Measurements from ENCODE around the gene DVL1. TPM values are rescaled to one million over a fixed set of nuclear protein-coding genes. Genes with fewer than 3 reads are reported as not detected.

Gene DVL1
- total RNA-seq, 3 donors from 2014 or later (not counting 1 experiment from before 2014, with no cell fraction given) = 33.8 to 41.9 (median 35.6) TPM

GRCh38 chr1:1310476-1311053 is 38.7 kb downstream of the DVL1 start:
- Mint-ChIP-seq H3K4me1 (peaks cover 6 to 32% of the 10 kb centered on the region in 2 donors), H3K27ac (no peak overlapping the region), H3K27me3 (ENCODE audit: low read depth in 2 of 2) (no peaks in the 10 kb centered on the region), H3K9me3 (no peaks in the 10 kb centered on the region), H3K4me3 (peak overlapping the region; percentile 40), H3K36me3 (no peaks in the 10 kb centered on the region)
- no peak overlapping the region for H3K4me3 ChIP-seq (ENCODE audit: low read length)
- no peak for ATAC-seq
- intact Hi-C loops (cut with micrococcal nuclease) = no loop called here
- no peak for DNase-seq
- no peaks in the 10 kb centered on the region for H3K9me3 ChIP-seq (ENCODE audit: control insufficient read depth, insufficient read depth, low read length)
- H3K36me3 ChIP-seq (ENCODE audit: control insufficient read depth, insufficient read depth, low read length) = peaks cover 33% of the 10 kb centered on the region
- 95% methylated on average over 21 of the region's 21 CpGs for WGBS (ENCODE audit: insufficient coverage)
- TF ChIP-seq CTCF (IDR thresholded peaks at IDR 0.05) = no peak
- H3K4me1 ChIP-seq (ENCODE audit: control insufficient read depth, insufficient read depth, low read length) = peaks cover 33% of the 10 kb centered on the region
- H3K27ac ChIP-seq (ENCODE audit: low read length) = no peak overlapping the region
- H3K27me3 ChIP-seq (ENCODE audit: control insufficient read depth, insufficient read depth, low read length) = no peaks in the 10 kb centered on the region

- Histone ChIP-seq H3K36me3 (ENCODE audit: control insufficient read depth, insufficient read depth, low read length) (peaks cover 33% of the 10 kb centered on the region), H3K27me3 (ENCODE audit: control insufficient read depth, insufficient read depth, low read length) (no peaks in the 10 kb centered on the region), H3K4me3 (ENCODE audit: low read length) (no peak overlapping the region), H3K4me1 (ENCODE audit: control insufficient read depth, insufficient read depth, low read length) (peaks cover 38% of the 10 kb centered on the region), H3K9me3 (ENCODE audit: control insufficient read depth, insufficient read depth, low read length) (no peaks in the 10 kb centered on the region), H3K27ac (ENCODE audit: low read length) (no peak overlapping the region)
- no peak for ATAC-seq
- Mint-ChIP-seq H3K27ac (no peak overlapping the region), H3K4me3 (peak overlapping the region; percentile 40), H3K4me1 (peaks cover 6 to 30% of the 10 kb centered on the region in 2 donors), H3K27me3 (ENCODE audit: low read depth in 2 of 2) (no peaks in the 10 kb centered on the region), H3K36me3 (no peaks in the 10 kb centered on the region), H3K9me3 (no peaks in the 10 kb centered on the region)
- intact Hi-C loops (cut with micrococcal nuclease) = no loop called here
- no peak for DNase-seq
- 93% methylated on average over 3 of the region's 3 CpGs for WGBS (ENCODE audit: insufficient coverage)
- no peak for TF ChIP-seq CTCF (IDR thresholded peaks at IDR 0.05)
These were observed 39.2 kb downstream of the DVL1 start for GRCh38 chr1:1310109-1310385.

- DNase-seq (peak in 1 of 2 donors; percentile 37), ATAC-seq (no peak)
- 56% methylated on average over 57 of the region's 57 CpGs for WGBS (ENCODE audit: insufficient coverage)
- peaks cover 29% of the 10 kb centered on the region for H3K36me3 ChIP-seq (ENCODE audit: control insufficient read depth, insufficient read depth, low read length)
- intact Hi-C loops (cut with micrococcal nuclease) = loop anchor here (5.0 kb wide), 1 partner anchor 37 kb away; the partner anchor contains the start of gene UBE2J2
- Mint-ChIP-seq H3K4me3 (peak overlapping the region; percentile 57), H3K9me3 (no peaks in the 10 kb centered on the region), H3K4me1 (peaks cover 6 to 26% of the 10 kb centered on the region in 2 donors), H3K27ac (peak overlapping the region in 1 of 2 donors; percentile 33), H3K36me3 (no peaks in the 10 kb centered on the region), H3K27me3 (ENCODE audit: low read depth in 2 of 2) (no peaks in the 10 kb centered on the region)
- peak overlapping the region; percentile 41 for H3K4me3 ChIP-seq (ENCODE audit: low read length)
- no peak overlapping the region for H3K27ac ChIP-seq (ENCODE audit: low read length)
- TF ChIP-seq CTCF (IDR thresholded peaks at IDR 0.05) = no peak
- no peaks in the 10 kb centered on the region for H3K9me3 ChIP-seq (ENCODE audit: control insufficient read depth, insufficient read depth, low read length)
- no peaks in the 10 kb centered on the region for H3K27me3 ChIP-seq (ENCODE audit: control insufficient read depth, insufficient read depth, low read length)
- peaks cover 44% of the 10 kb centered on the region for H3K4me1 ChIP-seq (ENCODE audit: control insufficient read depth, insufficient read depth, low read length)
These were observed 39.7 kb downstream of the DVL1 start for GRCh38 chr1:1309251-1310108.

All from natural killer cell (primary cell).